Measurements from ENCODE around the gene ETNPPL. TPM values are rescaled to one million over a fixed set of nuclear protein-coding genes. Genes with fewer than 3 reads are reported as not detected.

ETNPPL gene
- 10 to 100 TPM in 1 of 4 donors, 1 to 10 TPM in 2, under 1 TPM in 1; 0.30 to 16.2 (median 9.0) TPM for total RNA-seq

DNA sequence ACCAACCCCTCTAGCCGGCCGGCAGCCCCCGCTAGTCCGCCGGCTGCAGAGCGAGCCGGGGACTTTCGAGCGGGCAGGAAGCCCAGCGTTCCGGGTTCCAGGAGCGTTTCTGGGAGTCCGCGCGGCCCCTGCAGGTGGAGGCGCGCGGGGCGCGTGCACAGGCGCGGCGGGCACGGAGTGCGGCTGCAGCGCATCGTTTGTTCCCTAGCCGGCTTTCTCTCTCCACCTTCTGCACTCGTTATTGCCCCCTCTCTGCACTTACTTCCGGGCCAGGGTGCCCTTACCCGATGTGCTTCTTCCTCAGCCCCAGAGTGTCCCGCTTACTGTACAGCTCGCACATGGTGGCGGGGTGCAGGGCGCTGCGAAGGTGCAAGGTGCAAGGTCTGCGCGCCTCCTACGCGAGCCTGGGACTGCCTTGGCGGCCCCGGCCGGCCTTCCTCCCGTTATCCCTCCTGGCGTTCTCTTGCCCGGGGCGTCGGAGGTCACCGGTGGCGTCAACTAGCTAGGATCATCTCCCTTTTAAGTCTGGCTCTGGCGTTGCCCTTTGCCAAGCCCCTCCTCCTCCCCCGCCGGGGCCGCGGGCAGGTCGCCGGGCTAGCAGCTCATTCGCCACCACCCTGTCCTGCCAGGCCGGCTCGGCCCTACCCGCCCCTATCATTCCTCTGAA is at the start of gene ETNPPL:
ETNPPL (minus strand) TSS at position 495 of the 667 bp plus-strand sequence; CDS start at position 340, 155 bp downstream.
- Histone ChIP-seq H3K4me1 (peaks cover 0 to 19% (median 2%) of the 10 kb centered on the region in 4 donors), H3K27ac (peak within 1 kb of the TSS in 1 of 4 donors; percentile 25), H3K9me3 (peaks cover 0 to 3% (median 0%) of the 10 kb centered on the region in 4 donors), H3K27me3 (peaks cover 2 to 8% of the 10 kb centered on the region in 2 donors), H3K36me3 (no peaks in the 10 kb centered on the region), H3K4me3 (peak within 1 kb of the TSS; percentile 30 to 68 (median 60))
- peak in 1 of 5 experiments; percentile 8 for TF ChIP-seq CTCF (IDR thresholded peaks at IDR 0.05)
- no peak for TF ChIP-seq EP300 (IDR thresholded peaks at IDR 0.05)
- DNase-seq (ENCODE audit: low spot score in 2 of 2) = no peak
- WGBS, 2 donors = 1% methylated on average over 46 to 60 of the region's 61 CpGs

DNA sequence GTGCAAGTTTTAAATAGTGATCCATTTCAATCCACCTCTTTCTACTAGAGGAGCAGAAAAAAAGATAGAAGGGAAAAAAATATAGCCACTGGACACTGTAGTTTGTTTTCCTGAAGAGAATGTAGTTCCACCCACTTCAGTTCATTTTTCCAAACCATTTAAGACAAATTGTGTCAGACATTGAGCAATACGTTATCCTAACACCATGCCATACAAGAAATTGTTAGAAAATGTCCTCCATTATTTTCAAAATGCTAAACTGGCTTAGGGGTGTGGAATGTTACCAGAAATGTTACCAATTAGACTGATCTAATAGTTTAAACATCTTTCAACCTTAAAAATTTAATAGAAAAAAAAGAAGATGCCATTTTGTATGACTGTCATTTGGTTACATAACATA is 48.6 kb upstream of the ETNPPL start:
- no peaks in the 10 kb centered on the region for H3K27me3 ChIP-seq
- H3K4me3 ChIP-seq = no peak overlapping the region
- WGBS, 2 donors = 78% methylated on average over 1 of the region's 1 CpG
- no peak for DNase-seq (ENCODE audit: low spot score in 2 of 2)
- TF ChIP-seq POLR2A (IDR thresholded peaks at IDR 0.05) (no peak), EP300 (IDR thresholded peaks at IDR 0.05) (no peak), CTCF (IDR thresholded peaks at IDR 0.05) (no peak)
- H3K9me3 ChIP-seq = no peaks in the 10 kb centered on the region
- H3K36me3 ChIP-seq = no peaks in the 10 kb centered on the region
- no peak overlapping the region for H3K27ac ChIP-seq
- H3K4me1 ChIP-seq = no peaks in the 10 kb centered on the region

DNA sequence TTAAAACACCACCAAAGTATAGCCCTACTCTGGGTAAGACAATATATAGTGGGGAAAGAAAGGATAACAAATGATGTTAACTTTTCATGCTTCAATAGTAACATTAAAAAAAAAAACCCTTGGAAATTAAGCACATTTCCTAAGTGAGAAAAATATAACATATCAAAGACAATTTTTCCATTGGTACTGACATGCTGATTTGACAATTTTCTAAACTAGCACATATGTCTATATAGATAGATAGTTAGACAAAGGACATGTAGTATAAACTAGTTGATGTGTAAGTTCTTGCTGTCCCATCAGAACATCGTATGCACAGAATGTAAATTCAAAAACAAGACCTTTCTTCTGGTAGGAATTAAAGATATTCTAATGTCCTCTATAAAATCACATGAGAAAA is 47.2 kb upstream of the ETNPPL start:
- no peak for DNase-seq (ENCODE audit: low spot score in 2 of 2)
- WGBS, 2 donors = 88% methylated on average over 1 of the region's 1 CpG
- H3K27ac ChIP-seq = no peak overlapping the region
- TF ChIP-seq CTCF (IDR thresholded peaks at IDR 0.05) (no peak), EP300 (IDR thresholded peaks at IDR 0.05) (no peak), POLR2A (IDR thresholded peaks at IDR 0.05) (no peak)
- no peaks in the 10 kb centered on the region for H3K4me1 ChIP-seq
- H3K27me3 ChIP-seq = no peaks in the 10 kb centered on the region
- H3K36me3 ChIP-seq = no peaks in the 10 kb centered on the region
- H3K4me3 ChIP-seq = no peak overlapping the region
- no peaks in the 10 kb centered on the region for H3K9me3 ChIP-seq

- Histone ChIP-seq H3K9me3 (no peaks in the 10 kb centered on the region), H3K4me3 (no peak overlapping the region), H3K27ac (no peak overlapping the region), H3K27me3 (no peaks in the 10 kb centered on the region), H3K36me3 (no peaks in the 10 kb centered on the region), H3K4me1 (no peaks in the 10 kb centered on the region)
- TF ChIP-seq POLR2A (IDR thresholded peaks at IDR 0.05) = no peak
- WGBS, 2 donors = 77 to 87% methylated on average over 5 of the region's 5 CpGs
- no peak for DNase-seq (ENCODE audit: low spot score in 2 of 2)
Observed at GRCh38 chr4:108804648-108805273, 41.9 kb upstream of the ETNPPL start.

DNA sequence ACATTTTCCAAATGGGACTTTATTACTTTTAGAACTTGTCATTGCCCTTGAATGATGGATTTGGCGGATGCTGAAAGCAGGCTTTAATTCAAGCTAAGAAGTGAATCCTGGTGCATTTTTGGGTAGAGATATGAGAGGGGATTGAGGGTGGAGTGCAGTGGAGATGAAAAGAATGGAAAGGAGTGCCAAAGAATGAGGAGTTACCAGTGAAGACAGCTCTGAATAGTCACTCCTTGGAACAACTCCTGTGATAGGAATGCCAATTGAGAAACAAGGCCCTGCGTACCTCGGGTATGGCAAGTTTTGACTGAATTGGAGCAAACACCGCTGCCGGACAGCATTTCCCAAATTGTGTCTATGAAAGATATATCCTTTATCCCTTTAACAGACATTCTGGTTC is 36.5 kb upstream of the ETNPPL start:
- no peak overlapping the region for H3K27ac ChIP-seq
- no peaks in the 10 kb centered on the region for H3K27me3 ChIP-seq
- H3K9me3 ChIP-seq = no peaks in the 10 kb centered on the region
- no peaks in the 10 kb centered on the region for H3K36me3 ChIP-seq
- no peak for TF ChIP-seq POLR2A (IDR thresholded peaks at IDR 0.05)
- no peak for TF ChIP-seq CTCF (IDR thresholded peaks at IDR 0.05)
- TF ChIP-seq EP300 (IDR thresholded peaks at IDR 0.05) = no peak
- peaks cover 0 to 10% (median 0%) of the 10 kb centered on the region in 4 donors for H3K4me1 ChIP-seq
- no peak overlapping the region for H3K4me3 ChIP-seq
- no peak for DNase-seq (ENCODE audit: low spot score in 2 of 2)
- 66 to 81% methylated on average over 5 of the region's 5 CpGs for WGBS, 2 donors
